ENCODE measurements around the gene SMIM28. TPM values are rescaled to one million over a fixed set of nuclear protein-coding genes. Genes with fewer than 3 reads are reported as not detected.
"Not testable (repeated sequence)": the region's sequence is repeated elsewhere in the genome, so short reads cannot be mapped to it uniquely, and the experiment has no call there.

Gene SMIM28
- total and polyA plus RNA-seq, 2 of the 4 experiments (the other 2 are of a cell fraction): not detected

GRCh38 chr6:138425256-138425655 is 47.6 kb downstream of the SMIM28 start:
- H2BK120ac ChIP-seq (ENCODE audit: low read depth, low read length); H2AFZ ChIP-seq (replicated peaks; ENCODE audit: low read length, poor library complexity); H3K9me3 ChIP-seq (ENCODE audit: control insufficient read depth, insufficient read depth, low read length); H3K9me1 ChIP-seq (ENCODE audit: insufficient read depth, low read length); H2BK5ac ChIP-seq (ENCODE audit: low read depth, low read length, poor library complexity, severe bottlenecking); H3K23ac ChIP-seq (ENCODE audit: low read depth, low read length); BruUV-seq (replicated peaks); H3K18ac ChIP-seq (ENCODE audit: low read depth, low read length); in situ Hi-C loops (cut with MboI; ENCODE audit: low sequenced_read_pairs); H2BK15ac ChIP-seq (ENCODE audit: low read depth, low read length); H3K4me1 ChIP-seq (ENCODE audit: control insufficient read depth, insufficient read depth, low read length); H4K91ac ChIP-seq (ENCODE audit: insufficient read depth, low read depth, low read length); H2BK20ac ChIP-seq (ENCODE audit: low read depth, low read length); ATAC-seq (ENCODE audit: low read depth); H4K20me1 ChIP-seq (ENCODE audit: insufficient read depth, low read length); H2AK9ac ChIP-seq (replicated peaks; ENCODE audit: low read depth, low read length, poor library complexity); H4K8ac ChIP-seq (ENCODE audit: low read depth in 2 of 2, low read length in 2 of 2); H3K9ac ChIP-seq (ENCODE audit: low read depth, low read length); H3K4ac ChIP-seq (ENCODE audit: low read depth, low read length); H3K27ac ChIP-seq (ENCODE audit: insufficient read depth, low read length); H3K4me2 ChIP-seq (ENCODE audit: low read depth, low read length); H3K79me1 ChIP-seq (ENCODE audit: low read depth in 1 of 2, low read length in 2 of 2); H3K4me3 ChIP-seq (ENCODE audit: insufficient read depth, low read depth, low read length); POLR2A ChIA-PET (ENCODE audit: unreplicated experiment); H4K5ac ChIP-seq (ENCODE audit: low read depth, low read length); dilution Hi-C loops (cut with HindIII; ENCODE audit: low sequenced_read_pairs, unreplicated experiment); H3K56ac ChIP-seq (ENCODE audit: extremely low read depth, insufficient read depth, low read length); H3K27me3 ChIP-seq (ENCODE audit: control insufficient read depth, insufficient read depth, low read length); DNase-seq; H3K14ac ChIP-seq (replicated peaks; ENCODE audit: low read depth, low read length); H2AK5ac ChIP-seq (ENCODE audit: low read depth, low read length): not testable (repeated sequence)
- WGBS, 2 experiments (ENCODE audit: extremely low coverage in 2 of 2, insufficient read length in 1 of 2): no CpG with 5 or more reads among the region's 7 CpGs
- peaks cover 10% of the 10 kb centered on the region for H3K36me3 ChIP-seq (ENCODE audit: control insufficient read depth, insufficient read depth, low read length)
- intact Hi-C loops (cut with micrococcal nuclease): loop anchor here (10.0 kb wide), 1 partner anchor 270 kb away; no protein-coding TSS in a partner anchor
- CTCF ChIA-PET: interaction anchor here (2.2 kb wide), 1 partner anchor 163 kb away, joined by 6 read pairs; no protein-coding TSS in a partner anchor
